ENCODE measurements around the gene PYCR2. TPM values are rescaled to one million over a fixed set of nuclear protein-coding genes. Genes with fewer than 3 reads are reported as not detected.
"Not testable (repeated sequence)": the region's sequence is repeated elsewhere in the genome, so short reads cannot be mapped to it uniquely, and the experiment has no call there.

PYCR2 gene
- total RNA-seq, 1 donor from 2014 or later, result 38.1 TPM

DNA sequence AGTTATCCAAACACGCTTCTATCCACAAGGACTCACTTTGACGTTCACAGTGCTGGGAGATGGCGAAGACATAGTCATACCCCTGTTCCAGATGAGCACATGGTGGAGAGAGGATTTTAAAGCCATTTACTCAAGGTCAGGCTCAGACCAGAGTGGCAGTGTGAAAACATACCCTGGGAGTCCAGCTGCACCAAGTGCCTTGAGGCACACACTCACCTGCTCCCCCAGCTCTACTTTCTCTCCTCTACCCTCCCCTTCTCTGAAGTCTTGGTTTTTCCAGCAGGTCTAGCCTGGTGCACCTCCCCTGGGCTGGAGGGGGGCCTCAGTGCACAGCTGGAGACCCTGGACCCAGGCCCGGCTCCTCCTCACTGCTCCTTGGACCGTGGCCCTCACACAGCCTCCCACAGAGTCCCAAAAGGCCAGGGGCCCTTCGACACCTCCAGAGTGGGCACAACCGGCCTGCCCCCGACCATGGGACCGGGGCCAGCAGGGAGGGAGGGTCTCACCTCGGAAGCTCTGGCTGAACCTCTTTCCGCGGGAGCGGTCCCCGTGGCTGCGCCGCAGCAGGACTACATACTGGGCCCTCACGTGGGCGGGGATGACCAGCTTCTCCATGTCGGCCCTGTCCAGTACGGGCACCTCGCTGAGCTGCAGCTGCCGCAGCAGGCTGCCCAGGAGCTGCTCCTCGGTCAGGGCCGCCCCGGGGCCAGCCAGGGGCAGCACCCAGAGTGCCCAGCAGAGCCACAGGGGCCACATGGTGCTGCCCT is 16.5 kb upstream of the PYCR2 start:
- Mint-ChIP-seq H3K27me3 (ENCODE audit: low read depth, unreplicated experiment) (peaks cover 11% of the 10 kb centered on the region), H3K9me3 (ENCODE audit: unreplicated experiment) (peaks cover 1% of the 10 kb centered on the region), H3K4me1 (ENCODE audit: low read depth, unreplicated experiment) (peaks cover 6% of the 10 kb centered on the region), H3K36me3 (ENCODE audit: low read depth, unreplicated experiment) (no peaks in the 10 kb centered on the region), H3K27ac (ENCODE audit: unreplicated experiment) (no peak overlapping the region), H3K4me3 (ENCODE audit: unreplicated experiment) (no peak overlapping the region)
- no peak overlapping the region for H3K4me3 ChIP-seq (ENCODE audit: insufficient read depth, low read depth, low read length)
- H3K27me3 ChIP-seq (ENCODE audit: insufficient read depth, low read length), result no peaks in the 10 kb centered on the region
- no peaks in the 10 kb centered on the region for H3K79me2 ChIP-seq (ENCODE audit: insufficient read depth, low read length)
- H3K36me3 ChIP-seq (ENCODE audit: insufficient read depth, low read length), result no peaks in the 10 kb centered on the region
- no peaks in the 10 kb centered on the region for H3K9me3 ChIP-seq (ENCODE audit: insufficient read depth, low read depth, low read length)
- no peak for TF ChIP-seq EZH2 (IDR thresholded peaks at IDR 0.05; ENCODE audit: insufficient read depth, low read length)
- TF ChIP-seq, protein P1, sequence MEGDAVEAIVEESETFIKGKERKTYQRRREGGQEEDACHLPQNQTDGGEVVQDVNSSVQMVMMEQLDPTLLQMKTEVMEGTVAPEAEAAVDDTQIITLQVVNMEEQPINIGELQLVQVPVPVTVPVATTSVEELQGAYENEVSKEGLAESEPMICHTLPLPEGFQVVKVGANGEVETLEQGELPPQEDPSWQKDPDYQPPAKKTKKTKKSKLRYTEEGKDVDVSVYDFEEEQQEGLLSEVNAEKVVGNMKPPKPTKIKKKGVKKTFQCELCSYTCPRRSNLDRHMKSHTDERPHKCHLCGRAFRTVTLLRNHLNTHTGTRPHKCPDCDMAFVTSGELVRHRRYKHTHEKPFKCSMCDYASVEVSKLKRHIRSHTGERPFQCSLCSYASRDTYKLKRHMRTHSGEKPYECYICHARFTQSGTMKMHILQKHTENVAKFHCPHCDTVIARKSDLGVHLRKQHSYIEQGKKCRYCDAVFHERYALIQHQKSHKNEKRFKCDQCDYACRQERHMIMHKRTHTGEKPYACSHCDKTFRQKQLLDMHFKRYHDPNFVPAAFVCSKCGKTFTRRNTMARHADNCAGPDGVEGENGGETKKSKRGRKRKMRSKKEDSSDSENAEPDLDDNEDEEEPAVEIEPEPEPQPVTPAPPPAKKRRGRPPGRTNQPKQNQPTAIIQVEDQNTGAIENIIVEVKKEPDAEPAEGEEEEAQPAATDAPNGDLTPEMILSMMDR (IDR thresholded peaks at IDR 0.05; ENCODE audit: insufficient read depth, low read depth, low read length), result no peak
- no peaks in the 10 kb centered on the region for H3K4me1 ChIP-seq (ENCODE audit: insufficient read depth, low read length)
- no peak overlapping the region for H3K4me2 ChIP-seq (ENCODE audit: low read length)
- no peak overlapping the region for H2AFZ ChIP-seq (ENCODE audit: low read depth, low read length)
- FAIRE-seq (no peak), DNase-seq (ENCODE audit: low read depth) (no peak)
- no peak overlapping the region for H3K27ac ChIP-seq (ENCODE audit: low read depth, low read length)
- H3K9ac ChIP-seq (ENCODE audit: low read length), result no peak overlapping the region
- H4K20me1 ChIP-seq (ENCODE audit: insufficient read depth, low read length), result no peaks in the 10 kb centered on the region

DNA sequence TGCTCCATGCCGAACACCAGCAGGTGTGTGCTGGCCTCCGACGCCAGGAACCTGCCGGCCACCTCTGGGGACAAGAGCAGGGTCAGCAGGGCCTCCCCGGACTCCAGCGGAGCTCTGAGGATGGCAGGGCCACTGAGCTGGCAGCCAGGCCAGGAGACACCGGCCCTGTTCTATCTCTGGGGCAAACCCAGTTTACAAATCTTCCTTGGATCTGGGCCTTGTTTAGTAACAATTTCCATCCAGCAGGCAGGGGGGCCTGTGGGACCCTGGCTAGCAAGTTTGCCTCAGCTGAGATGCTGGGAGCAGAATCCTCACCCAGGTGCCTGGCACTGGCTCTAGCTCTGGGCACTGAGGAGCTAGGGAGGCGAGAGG is 15.9 kb upstream of the PYCR2 start:
- H3K9ac ChIP-seq (ENCODE audit: low read length); H3K36me3 ChIP-seq (ENCODE audit: insufficient read depth, low read length); H3K4me3 Mint-ChIP-seq (ENCODE audit: unreplicated experiment); H3K4me1 ChIP-seq (ENCODE audit: insufficient read depth, low read length); H3K4me3 ChIP-seq (ENCODE audit: insufficient read depth, low read depth, low read length); H3K4me2 ChIP-seq (ENCODE audit: low read length); H3K36me3 Mint-ChIP-seq (ENCODE audit: low read depth, unreplicated experiment); H2AFZ ChIP-seq (ENCODE audit: low read depth, low read length); H3K79me2 ChIP-seq (ENCODE audit: insufficient read depth, low read length); H3K27ac ChIP-seq (ENCODE audit: low read depth, low read length); FAIRE-seq; H4K20me1 ChIP-seq (ENCODE audit: insufficient read depth, low read length); H3K9me3 Mint-ChIP-seq (ENCODE audit: unreplicated experiment); H3K27ac Mint-ChIP-seq (ENCODE audit: unreplicated experiment); DNase-seq (ENCODE audit: low read depth); H3K27me3 ChIP-seq (ENCODE audit: insufficient read depth, low read length); H3K9me3 ChIP-seq (ENCODE audit: insufficient read depth, low read depth, low read length); H3K4me1 Mint-ChIP-seq (ENCODE audit: low read depth, unreplicated experiment): not testable (repeated sequence)
- H3K27me3 Mint-ChIP-seq (ENCODE audit: low read depth, unreplicated experiment), result peaks cover 11% of the 10 kb centered on the region

DNA sequence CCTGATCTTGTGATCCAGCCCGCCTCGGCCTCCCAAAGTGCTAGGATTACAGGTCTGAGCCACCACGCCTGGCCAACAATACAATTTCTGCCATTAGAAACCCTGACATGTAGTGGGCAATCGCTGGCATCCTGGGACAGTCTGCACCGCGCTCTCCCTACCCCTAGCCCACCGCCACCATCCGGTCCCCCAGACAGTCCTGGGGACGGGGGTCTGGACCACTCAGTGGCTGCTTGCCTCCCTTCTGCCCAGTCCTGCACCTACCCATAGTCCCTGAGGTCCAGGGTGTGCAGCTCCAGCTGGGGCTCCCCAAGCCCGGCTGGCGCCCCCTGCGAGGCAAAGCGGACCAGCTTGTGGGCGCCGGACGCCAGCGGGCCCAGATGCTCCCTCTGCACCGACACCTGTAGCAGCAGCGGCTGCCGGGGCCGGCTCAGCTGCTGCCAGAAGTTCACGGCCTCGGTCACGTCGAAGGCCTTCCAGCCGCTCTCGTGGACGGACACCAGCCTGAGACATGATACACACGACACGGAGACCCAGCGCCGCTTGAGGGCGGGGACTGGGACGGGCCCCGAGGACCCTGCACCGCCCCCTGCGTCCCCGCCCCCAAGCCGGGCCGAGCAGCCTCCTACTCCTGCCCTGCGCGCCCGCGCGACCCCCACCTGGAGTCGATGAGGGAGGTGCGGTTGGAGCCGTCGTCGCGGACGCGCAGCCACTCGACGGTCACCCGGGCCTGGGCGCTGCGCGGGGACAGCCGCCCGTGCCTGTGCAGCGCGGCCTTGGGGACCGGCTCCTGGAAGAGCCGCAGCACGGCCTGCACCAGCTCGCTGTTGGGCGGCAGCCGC is 15.3 kb upstream of the PYCR2 start:
- H3K4me1 ChIP-seq (ENCODE audit: insufficient read depth, low read length); FAIRE-seq; H3K4me1 Mint-ChIP-seq (ENCODE audit: low read depth, unreplicated experiment); H3K27me3 ChIP-seq (ENCODE audit: insufficient read depth, low read length); H3K27ac Mint-ChIP-seq (ENCODE audit: unreplicated experiment); H3K27me3 Mint-ChIP-seq (ENCODE audit: low read depth, unreplicated experiment); H3K36me3 Mint-ChIP-seq (ENCODE audit: low read depth, unreplicated experiment); H3K4me3 ChIP-seq (ENCODE audit: insufficient read depth, low read depth, low read length); H3K9ac ChIP-seq (ENCODE audit: low read length); H3K4me2 ChIP-seq (ENCODE audit: low read length); H3K27ac ChIP-seq (ENCODE audit: low read depth, low read length); H3K9me3 Mint-ChIP-seq (ENCODE audit: unreplicated experiment); DNase-seq (ENCODE audit: low read depth); H4K20me1 ChIP-seq (ENCODE audit: insufficient read depth, low read length); H3K4me3 Mint-ChIP-seq (ENCODE audit: unreplicated experiment); H3K9me3 ChIP-seq (ENCODE audit: insufficient read depth, low read depth, low read length); H3K79me2 ChIP-seq (ENCODE audit: insufficient read depth, low read length); H3K36me3 ChIP-seq (ENCODE audit: insufficient read depth, low read length); H2AFZ ChIP-seq (ENCODE audit: low read depth, low read length): not testable (repeated sequence)
- peak; percentile 5 for TF ChIP-seq EZH2 (IDR thresholded peaks at IDR 0.05; ENCODE audit: insufficient read depth, low read length)
